HCT116 (cell line): Measurements from ENCODE around the gene ACADVL. TPM values are rescaled to one million over a fixed set of nuclear protein-coding genes. Genes with fewer than 3 reads are reported as not detected.

Experiments used
- ATAC-seq: fragments of 200-7000 bp; cut with Tn5 transposase; 2 replicates; pipeline ENCODE4 v1.9.1; 2020; ENCODE audit warnings: mild to moderate bottlenecking, moderate library complexity
- BruUV-seq: library from RNA; stranded (reverse); fragments of 400-500 nt; replicated peaks from 2 replicates; lab custom pipeline; 2021; lab: Mats Ljungman, UMichigan
- CTCF ChIA-PET: fragments of 300-600 bp; sonication (Branson Sonifier 250); formaldehyde crosslinking; loops from one replicate; lab custom pipeline; 2021; ENCODE audit warnings: antibody characterized with exemption; lab: Charles Lee
- POLR2A ChIA-PET: fragments of 300-600, 350-600 bp; sonication (Branson Sonifier 250); formaldehyde crosslinking; loops from one replicate; lab custom pipeline; 2021; ENCODE audit warnings: antibody characterized with exemption; lab: Charles Lee
- RAD21 ChIA-PET, 2 experiments: fragments of 300-600 bp; sonication (Branson Sonifier 250); formaldehyde crosslinking; loops; one replicate each; lab custom pipeline; 2023; ENCODE audit warnings: low total read pairs in 2 of 2; ENCODE audit not compliant: uncharacterized antibody in 2 of 2, unreplicated experiment in 2 of 2, low non-redundant PET in 1 of 2; lab: Charles Lee
- DNase-seq: peaks from one replicate; pipeline ENCODE4 v3.0.0-alpha.2; 2010; ENCODE audit warnings: low read depth, low spot score
- H2AFZ ChIP-seq: fragments of 200-600 bp; shearing (Covaris generic), sonication (generic); 2 replicates; pipeline ENCODE4 v1.6.1; 2017; ENCODE audit warnings: low read depth, mixed run types, mixed read lengths, antibody characterized with exemption, low read length; ENCODE audit not compliant: poor library complexity, severe bottlenecking
- H3K27ac ChIP-seq: 2 replicates; pipeline ENCODE4 v1.5.1; 2012; ENCODE audit warnings: low read depth, low read length
- H3K27me3 ChIP-seq: fragments of 200-600 bp; sonication (generic); 2 replicates; pipeline ENCODE4 v1.6.1; 2016; ENCODE audit warnings: mixed run types, low read length, mixed read lengths; ENCODE audit not compliant: insufficient read depth
- H3K36me3 ChIP-seq, 2 experiments: fragments of 200-500 bp in 1 of 2; fragments of 200-600 bp in 1 of 2; sonication (Bioruptor generic) in 1 of 2; sonication (generic) in 1 of 2; 2 replicates each; pipeline versions ENCODE4 v1.5.1 to v1.6.1; 2014 to 2016; ENCODE audit warnings: low read length in 2 of 2, inconsistent platforms in 1 of 2, mixed read lengths in 1 of 2, mixed run types in 1 of 2; ENCODE audit not compliant: insufficient read depth in 2 of 2, control insufficient read depth in 1 of 2
- H3K4me1 ChIP-seq, 2 experiments: fragments of 200-600 bp in 1 of 2; sonication (generic) in 1 of 2; 2 replicates each; pipeline versions ENCODE4 v1.5.1 to v1.6.1; 2012 to 2017; ENCODE audit warnings: low read length in 2 of 2, inconsistent platforms in 1 of 2, mild to moderate bottlenecking in 1 of 2, mixed read lengths in 1 of 2, mixed run types in 1 of 2, moderate library complexity in 1 of 2; ENCODE audit not compliant: insufficient read depth in 2 of 2, control insufficient read depth in 1 of 2
- H3K4me2 ChIP-seq: fragments of 200-600 bp; sonication (generic); 2 replicates; pipeline ENCODE4 v1.6.1; 2017; ENCODE audit warnings: mixed run types, low read length, mixed read lengths
- H3K4me3 ChIP-seq, 2 experiments: fragments of 200-600 bp in 1 of 2; sonication (generic) in 1 of 2; replicated peaks in 1 of 2; 2 replicates each; pipeline ENCODE4 v1.5.1; 2011 to 2016; ENCODE audit warnings: low read length in 2 of 2, control low read depth in 1 of 2, low read depth in 1 of 2, mild to moderate bottlenecking in 1 of 2, mixed read lengths in 1 of 2, mixed run types in 1 of 2
- H3K79me2 ChIP-seq: fragments of 200-600 bp; sonication (generic); 2 replicates; pipeline ENCODE4 v1.6.1; 2017; ENCODE audit warnings: mild to moderate bottlenecking, mixed run types, low read length, moderate library complexity, mixed read lengths; ENCODE audit not compliant: insufficient read depth
- H3K9ac ChIP-seq: fragments of 200-600 bp; sonication (generic); 2 replicates; pipeline ENCODE4 v1.6.1; 2016; ENCODE audit warnings: low read length, mixed read lengths
- H3K9me2 ChIP-seq: fragments of 200-600 bp; sonication (generic), shearing (Covaris generic); 2 replicates; pipeline ENCODE4 v1.6.1; 2017; ENCODE audit warnings: mixed run types, mild to moderate bottlenecking, moderate library complexity; ENCODE audit not compliant: insufficient read depth
- H3K9me3 ChIP-seq, 2 experiments: fragments of 200-500 bp in 1 of 2; fragments of 200-600 bp in 1 of 2; sonication (Bioruptor generic) in 1 of 2; sonication (generic) in 1 of 2; 2 replicates each; pipeline ENCODE4 v1.6.1; 2014 to 2017; ENCODE audit warnings: low read length in 2 of 2, mixed read lengths in 2 of 2, inconsistent platforms in 1 of 2, low read depth in 1 of 2, mild to moderate bottlenecking in 1 of 2, mixed run types in 1 of 2, moderate library complexity in 1 of 2; ENCODE audit not compliant: control insufficient read depth in 1 of 2, insufficient read depth in 1 of 2
- H4K20me1 ChIP-seq: fragments of 200-600 bp; sonication (generic), shearing (Covaris generic); 2 replicates; pipeline ENCODE4 v1.6.1; 2017; ENCODE audit warnings: mixed run types, mild to moderate bottlenecking, moderate library complexity; ENCODE audit not compliant: insufficient read depth
- CBX3 ChIP-seq: IDR thresholded peaks from 2 replicates; pipeline ENCODE4 v1.6.1; 2012; ENCODE audit warnings: low read depth
- CEBPB ChIP-seq: IDR thresholded peaks from 2 replicates; pipeline ENCODE4 v1.6.1; 2012; ENCODE audit warnings: low read depth
- ELF1 ChIP-seq: IDR thresholded peaks from 2 replicates; pipeline ENCODE4 v1.6.1; 2012; ENCODE audit warnings: low read depth, borderline replicate concordance
- EZH2 ChIP-seq: fragments of 200-600 bp; sonication (generic); IDR thresholded peaks from 2 replicates; pipeline ENCODE4 v1.6.1; 2017; ENCODE audit warnings: antibody characterized with exemption, mixed run types
- EZH2phosphoT487 ChIP-seq: fragments of 200-600 bp; IDR thresholded peaks from 2 replicates; pipeline ENCODE4 v1.6.1; 2018; ENCODE audit warnings: antibody characterized with exemption, borderline replicate concordance
- POLR2A ChIP-seq: IDR thresholded peaks from 2 replicates; pipeline ENCODE4 v1.7.0; 2011; ENCODE audit warnings: borderline replicate concordance; ENCODE audit not compliant: insufficient read depth, insufficient read length; ENCODE audit errors: extremely low read depth
- POLR2AphosphoS5 ChIP-seq: IDR thresholded peaks from 2 replicates; pipeline ENCODE4 v1.6.1; 2011; ENCODE audit warnings: mild to moderate bottlenecking, low read depth, low read length, moderate library complexity
- RAD21 ChIP-seq: IDR thresholded peaks from 2 replicates; pipeline ENCODE4 v1.6.1; 2012; ENCODE audit warnings: low read depth, mild to moderate bottlenecking
- TCF7L2 ChIP-seq: IDR thresholded peaks from 2 replicates; pipeline ENCODE4 v1.7.0; 2011; ENCODE audit warnings: borderline replicate concordance, inconsistent platforms; ENCODE audit not compliant: insufficient read depth, insufficient read length; ENCODE audit errors: extremely low read depth
- intact Hi-C: fragments of 100-400 bp; cut with micrococcal nuclease; formaldehyde crosslinking; loops from 2 replicates; pipeline ENCODE4 v1.10.0; 2022
- total RNA-seq: library from RNA; stranded (reverse); gene quantifications from one replicate; pipeline ENCODE4 v1.2.1, GENCODE V29; 2021; ENCODE audit not compliant: unreplicated experiment
- TF ChIP-seq, protein P1 (sequence below): IDR thresholded peaks from 2 replicates; pipeline ENCODE4 v1.6.1; 2011; ENCODE audit warnings: mild to moderate bottlenecking, low read length, moderate library complexity; ENCODE audit not compliant: insufficient replicate concordance; ENCODE audit errors: extremely low read depth
- TF ChIP-seq, protein P2 (sequence below): IDR thresholded peaks from 2 replicates; pipeline ENCODE4 v1.6.1; 2012

The ACADVL gene
- total RNA-seq, 1 experiment from 2014 or later: 554 TPM

DNA sequence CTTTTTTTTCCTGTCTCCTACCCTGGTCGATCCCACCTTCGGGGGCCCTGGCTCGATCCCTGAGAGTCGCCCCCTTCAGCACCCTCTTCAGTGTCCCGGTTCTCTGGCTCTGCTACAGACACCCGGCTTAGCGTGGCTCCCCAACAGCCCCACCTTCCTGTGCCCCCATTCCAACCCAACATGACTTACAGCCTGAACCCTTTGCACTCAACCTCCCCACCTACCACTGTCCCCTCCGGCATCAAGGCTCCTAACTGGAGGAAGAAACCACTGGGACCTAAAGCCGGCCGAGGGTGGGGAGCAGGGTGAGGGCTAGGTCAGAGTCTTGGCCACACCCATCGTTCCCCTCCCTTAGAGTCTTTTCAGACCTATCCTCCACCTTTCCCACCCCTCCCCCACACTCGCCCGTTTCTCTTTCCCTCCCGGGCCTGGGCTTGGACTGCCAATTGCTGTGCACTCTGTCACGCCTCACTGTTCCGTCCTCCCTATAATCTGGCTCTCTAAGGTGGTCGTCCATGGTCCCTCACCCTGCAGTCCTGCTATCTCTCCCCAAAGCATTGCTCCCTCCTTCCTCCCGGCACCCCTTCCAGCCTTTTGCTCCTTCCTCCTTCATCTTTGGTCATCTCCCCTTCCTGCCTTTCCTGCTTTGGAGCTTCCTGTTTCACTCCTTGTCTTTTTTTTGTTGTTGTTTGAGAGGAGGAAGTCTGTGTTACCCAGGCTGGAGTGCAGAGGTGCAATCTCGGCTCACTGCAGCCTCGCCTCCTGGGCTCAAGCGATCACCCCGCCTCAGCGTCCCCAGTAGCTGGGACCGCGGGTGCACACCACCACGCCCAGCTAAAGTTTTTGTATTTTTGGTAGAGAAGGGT lies 43.4 kb downstream of the ACADVL start (continued):
- TF ChIP-seq, protein P1, sequence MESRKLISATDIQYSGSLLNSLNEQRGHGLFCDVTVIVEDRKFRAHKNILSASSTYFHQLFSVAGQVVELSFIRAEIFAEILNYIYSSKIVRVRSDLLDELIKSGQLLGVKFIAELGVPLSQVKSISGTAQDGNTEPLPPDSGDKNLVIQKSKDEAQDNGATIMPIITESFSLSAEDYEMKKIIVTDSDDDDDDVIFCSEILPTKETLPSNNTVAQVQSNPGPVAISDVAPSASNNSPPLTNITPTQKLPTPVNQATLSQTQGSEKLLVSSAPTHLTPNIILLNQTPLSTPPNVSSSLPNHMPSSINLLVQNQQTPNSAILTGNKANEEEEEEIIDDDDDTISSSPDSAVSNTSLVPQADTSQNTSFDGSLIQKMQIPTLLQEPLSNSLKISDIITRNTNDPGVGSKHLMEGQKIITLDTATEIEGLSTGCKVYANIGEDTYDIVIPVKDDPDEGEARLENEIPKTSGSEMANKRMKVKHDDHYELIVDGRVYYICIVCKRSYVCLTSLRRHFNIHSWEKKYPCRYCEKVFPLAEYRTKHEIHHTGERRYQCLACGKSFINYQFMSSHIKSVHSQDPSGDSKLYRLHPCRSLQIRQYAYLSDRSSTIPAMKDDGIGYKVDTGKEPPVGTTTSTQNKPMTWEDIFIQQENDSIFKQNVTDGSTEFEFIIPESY: no peak
- TF ChIP-seq RAD21 (no peak), TCF7L2 (no peak), CBX3 (no peak)
- TF ChIP-seq, protein P2, sequence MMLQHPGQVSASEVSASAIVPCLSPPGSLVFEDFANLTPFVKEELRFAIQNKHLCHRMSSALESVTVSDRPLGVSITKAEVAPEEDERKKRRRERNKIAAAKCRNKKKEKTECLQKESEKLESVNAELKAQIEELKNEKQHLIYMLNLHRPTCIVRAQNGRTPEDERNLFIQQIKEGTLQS: no peak
- TF ChIP-seq, all 23 proteins: peak for 5

DNA sequence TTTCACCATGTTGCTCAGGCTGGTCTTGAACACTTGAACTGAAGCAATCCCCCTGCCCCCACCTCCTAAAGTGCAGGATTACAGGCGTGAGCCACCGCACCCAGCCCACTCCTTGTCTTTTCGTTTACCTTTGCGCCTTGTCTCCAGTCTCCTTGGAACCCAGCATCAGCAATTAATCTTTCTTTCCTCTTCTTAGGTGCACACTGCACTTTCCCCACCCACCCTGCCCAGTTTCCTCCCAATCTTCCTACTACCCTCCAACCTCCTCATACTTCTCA lies 44.0 kb downstream of the ACADVL start:
- intact Hi-C loops: loop anchor here (2.0 to 10.0 kb wide), 3 partner anchors 17 to 171 kb away; partner anchors contain the start of genes FGF11, SLC2A4 and TMEM102
- Histone ChIP-seq H3K9ac (peak overlapping the region; percentile 99), H2AFZ (no peak overlapping the region), H3K4me3 (peak overlapping the region; percentile 98 to 99), H3K27ac (peak overlapping the region; percentile 94), H3K4me2 (peak overlapping the region; percentile 90), H3K36me3 (peaks cover 5 to 17% of the 10 kb centered on the region in 2 experiments), H3K79me2 (peaks cover 36% of the 10 kb centered on the region), H4K20me1 (peaks cover 5% of the 10 kb centered on the region; the same call in 1 of the 2 replicates), H3K27me3 (no peaks in the 10 kb centered on the region), H3K9me2 (no peaks in the 10 kb centered on the region), H3K9me3 (no peaks in the 10 kb centered on the region), H3K4me1 (peaks cover 40 to 69% of the 10 kb centered on the region in 2 experiments)
- CTCF ChIA-PET: interaction anchor here (1.6 to 1.8 kb wide), 2 partner anchors 33 to 43 kb away, joined by 3 to 6 read pairs; no protein-coding TSS in a partner anchor
- RAD21 ChIA-PET: interaction anchor here in 1 of 2 experiments (0.9 kb wide), 1 partner anchor 33 kb away, joined by 3 read pairs; no protein-coding TSS in a partner anchor
- ATAC-seq (no peak), DNase-seq (no peak)
- BruUV-seq: no TSS peak
- POLR2A ChIA-PET: interaction anchor here (0.7 to 1.6 kb wide), 4 partner anchors 10 to 227 kb away, joined by 3 to 6 read pairs (median 3); partner anchors contain the start of gene SLC2A4
- TF ChIP-seq POLR2AphosphoS5 (no peak), POLR2A (no peak), EZH2 (no peak), CEBPB (no peak), EZH2phosphoT487 (no peak), ELF1 (no peak)
